Inferior parietal cortex (tissue), 1 donor: Measurements from ENCODE around the gene TMX3.

Experiments
- DNase-seq: peaks from one replicate; pipeline ENCODE4 v3.0.0-alpha.2; 2016; ENCODE audit errors: extremely low spot score

Gene TMX3

GRCh38 chr18:68707646-68708045 lies 7.3 kb downstream of the TMX3 start:
- no peak for DNase-seq

GRCh38 chr18:68705119-68705518 lies 9.8 kb downstream of the TMX3 start:
- DNase-seq = no peak

GRCh38 chr18:68703326-68703725 lies 11.6 kb downstream of the TMX3 start:
- no peak for DNase-seq

- no peak for DNase-seq
Observed at GRCh38 chr18:68701353-68701752, 13.6 kb downstream of the TMX3 start.

GRCh38 chr18:68699043-68699442 lies 15.9 kb downstream of the TMX3 start:
- DNase-seq = no peak

GRCh38 chr18:68696937-68697336 lies 18.0 kb downstream of the TMX3 start:
- no peak for DNase-seq

GRCh38 chr18:68694316-68694715 lies 20.6 kb downstream of the TMX3 start:
- no peak for DNase-seq

- no peak for DNase-seq
Observed at GRCh38 chr18:68693091-68693815, 21.7 kb downstream of the TMX3 start.

GRCh38 chr18:68679528-68679927 lies 35.4 kb downstream of the TMX3 start:
- no peak for DNase-seq

- no peak for DNase-seq
Observed at GRCh38 chr18:68676913-68677312, 38.0 kb downstream of the TMX3 start.

GRCh38 chr18:68667121-68667520 lies 47.8 kb downstream of the TMX3 start:
- no peak for DNase-seq

- no peak for DNase-seq
Observed at GRCh38 chr18:68666381-68666780, 48.5 kb downstream of the TMX3 start.

GRCh38 chr18:68665628-68666027 lies 49.3 kb downstream of the TMX3 start:
- DNase-seq = no peak

GRCh38 chr18:68662754-68663153 lies 52.2 kb downstream of the TMX3 start:
- DNase-seq = no peak

GRCh38 chr18:68660354-68661183 lies 54.3 kb downstream of the TMX3 start:
- DNase-seq = peak; percentile 70

GRCh38 chr18:68648191-68648590 lies 66.7 kb downstream of the TMX3 start:
- DNase-seq = no peak

- DNase-seq = no peak
Observed at GRCh38 chr18:68642003-68642402, 72.9 kb downstream of the TMX3 start.

GRCh38 chr18:68640861-68641260 lies 74.0 kb downstream of the TMX3 start:
- DNase-seq = no peak

- no peak for DNase-seq
Observed at GRCh38 chr18:68638613-68639012, 76.3 kb downstream of the TMX3 start.

GRCh38 chr18:68627812-68628211 lies 87.1 kb downstream of the TMX3 start:
- DNase-seq = no peak
